H9 (cell line): ENCODE measurements around the gene MED1. TPM values are rescaled to one million over a fixed set of nuclear protein-coding genes. Genes with fewer than 3 reads are reported as not detected.
A peak's percentile ranks its signal among the peaks of the same experiment; 100 is the strongest.

Experiments used
- DNase-seq: peaks from one replicate; pipeline ENCODE4 v3.0.0-alpha.2; 2017
- H2AFZ ChIP-seq: one replicate; pipeline ENCODE4 v1.6.1; 2013; ENCODE audit warnings: mild to moderate bottlenecking, low read length, control low read depth, moderate library complexity
- H2AK5ac ChIP-seq: 2 replicates; pipeline ENCODE4 v1.6.1; 2013; ENCODE audit warnings: low read length, control low read depth, mixed read lengths; ENCODE audit not compliant: insufficient read length
- H2BK120ac ChIP-seq: one replicate; pipeline ENCODE4 v1.6.1; 2013; ENCODE audit warnings: low read depth, mild to moderate bottlenecking, low read length, control low read depth, inconsistent platforms; ENCODE audit not compliant: poor library complexity, severe bottlenecking
- H2BK12ac ChIP-seq: 2 replicates; pipeline ENCODE4 v1.6.1; 2013; ENCODE audit warnings: low read length, control low read depth, mixed read lengths, low read depth; ENCODE audit not compliant: insufficient read length
- H2BK15ac ChIP-seq: 2 replicates; pipeline ENCODE4 v1.6.1; 2013; ENCODE audit warnings: low read depth, low read length, control low read depth
- H2BK20ac ChIP-seq: one replicate; pipeline ENCODE4 v1.6.1; 2013; ENCODE audit warnings: low read depth, mild to moderate bottlenecking, low read length, control low read depth, inconsistent platforms; ENCODE audit not compliant: poor library complexity, severe bottlenecking
- H2BK5ac ChIP-seq: 2 replicates; pipeline ENCODE4 v1.6.1; 2013; ENCODE audit warnings: low read length, control low read depth, mixed read lengths; ENCODE audit not compliant: insufficient read length
- H3K14ac ChIP-seq: 2 replicates; pipeline ENCODE4 v1.6.1; 2013; ENCODE audit warnings: low read length, control low read depth; ENCODE audit not compliant: insufficient read depth
- H3K18ac ChIP-seq: 2 replicates; pipeline ENCODE4 v1.6.1; 2013; ENCODE audit warnings: low read depth, mild to moderate bottlenecking, mixed read lengths, low read length, control low read depth; ENCODE audit not compliant: insufficient read length
- H3K23ac ChIP-seq: 2 replicates; pipeline ENCODE4 v1.6.1; 2013; ENCODE audit warnings: low read length, control low read depth, mixed read lengths, low read depth; ENCODE audit not compliant: insufficient read length
- H3K23me2 ChIP-seq: 2 replicates; pipeline ENCODE4 v1.6.1; 2013; ENCODE audit warnings: low read depth, mild to moderate bottlenecking, mixed read lengths, low read length, control low read depth; ENCODE audit not compliant: insufficient read length, poor library complexity, severe bottlenecking
- H3K27ac ChIP-seq: 2 replicates; pipeline ENCODE4 v1.5.1; 2013; ENCODE audit warnings: low read length, control low read depth, mixed read lengths, low read depth; ENCODE audit not compliant: insufficient read length
- H3K27me3 ChIP-seq: 2 replicates; pipeline ENCODE4 v1.6.1; 2013; ENCODE audit warnings: low read length, control low read depth, inconsistent platforms; ENCODE audit not compliant: insufficient read depth
- H3K4ac ChIP-seq: 2 replicates; pipeline ENCODE4 v1.6.1; 2013; ENCODE audit warnings: low read depth, mild to moderate bottlenecking, control low read depth, inconsistent platforms, low read length, moderate library complexity
- H3K4me1 ChIP-seq: 2 replicates; pipeline ENCODE4 v1.6.1; 2013; ENCODE audit warnings: low read length, control low read depth, inconsistent platforms; ENCODE audit not compliant: insufficient read depth
- H3K4me2 ChIP-seq: 2 replicates; pipeline ENCODE4 v1.6.1; 2013; ENCODE audit warnings: low read length, control low read depth, mixed read lengths; ENCODE audit not compliant: insufficient read length, insufficient read depth
- H3K56ac ChIP-seq: 2 replicates; pipeline ENCODE4 v1.6.1; 2013; ENCODE audit warnings: low read depth, mild to moderate bottlenecking, mixed read lengths, low read length, control low read depth; ENCODE audit not compliant: insufficient read length
- H3K79me1 ChIP-seq: 2 replicates; pipeline ENCODE4 v1.6.1; 2013; ENCODE audit warnings: low read depth, mild to moderate bottlenecking, moderate library complexity, low read length, control low read depth, inconsistent platforms; ENCODE audit not compliant: insufficient read depth, poor library complexity, severe bottlenecking
- H3K79me2 ChIP-seq: 2 replicates; pipeline ENCODE4 v1.6.1; 2013; ENCODE audit warnings: low read length, control low read depth, inconsistent platforms; ENCODE audit not compliant: insufficient read depth
- H3K9ac ChIP-seq: 2 replicates; pipeline ENCODE4 v1.6.1; 2013; ENCODE audit warnings: low read length, control low read depth, mixed read lengths; ENCODE audit not compliant: insufficient read length; ENCODE audit errors: extremely low read depth
- H3K9me3 ChIP-seq: one replicate; pipeline ENCODE4 v1.6.1; 2013; ENCODE audit warnings: low read depth, low read length, inconsistent platforms; ENCODE audit not compliant: control insufficient read depth
- H3T11ph ChIP-seq: one replicate; pipeline ENCODE4 v1.6.1; 2013; ENCODE audit warnings: mild to moderate bottlenecking, low read length, control low read depth, inconsistent platforms
- H4K20me1 ChIP-seq: one replicate; pipeline ENCODE4 v1.6.1; 2013; ENCODE audit not compliant: control insufficient read depth, insufficient read length, insufficient read depth
- H4K5ac ChIP-seq: 2 replicates; pipeline ENCODE4 v1.6.1; 2013; ENCODE audit warnings: low read depth, mild to moderate bottlenecking, mixed read lengths, low read length, control low read depth; ENCODE audit not compliant: insufficient read length
- H4K8ac ChIP-seq: replicated peaks from 2 replicates; pipeline ENCODE4 v1.6.1; 2013; ENCODE audit warnings: low read length, control low read depth, mixed read lengths, low read depth; ENCODE audit not compliant: insufficient read length
- H4K91ac ChIP-seq: 2 replicates; pipeline ENCODE4 v1.6.1; 2013; ENCODE audit warnings: low read depth, mild to moderate bottlenecking, moderate library complexity, mixed read lengths, low read length, control low read depth; ENCODE audit not compliant: insufficient read length
- H3K27ac Mint-ChIP-seq, 3 experiments: 2 replicates in 2 of 3; 3 replicates in 1 of 3; pipeline ENCODE4 v1.8.0; 2020 to 2021; ENCODE audit warnings: mixed read lengths in 3 of 3, mild to moderate bottlenecking in 1 of 3, moderate library complexity in 1 of 3
- H3K27me3 Mint-ChIP-seq: 2 replicates; pipeline ENCODE4 v1.8.0; 2021; ENCODE audit warnings: low read depth, mild to moderate bottlenecking, moderate library complexity, mixed read lengths
- H3K36me3 Mint-ChIP-seq, 3 experiments: 2 replicates in 2 of 3; 3 replicates in 1 of 3; pipeline ENCODE4 v1.8.0; 2020 to 2021; ENCODE audit warnings: low read depth in 3 of 3, mixed read lengths in 3 of 3; ENCODE audit not compliant: insufficient read depth in 1 of 3
- H3K4me1 Mint-ChIP-seq, 2 experiments: 2 replicates each; pipeline ENCODE4 v1.8.0; 2020; ENCODE audit warnings: mixed read lengths in 2 of 2
- H3K4me3 Mint-ChIP-seq, 2 experiments: 2 replicates in 1 of 2; 3 replicates in 1 of 2; pipeline ENCODE4 v1.8.0; 2020 to 2021; ENCODE audit warnings: mild to moderate bottlenecking in 2 of 2, mixed read lengths in 2 of 2, moderate library complexity in 1 of 2
- H3K9me3 Mint-ChIP-seq, 2 experiments: 2 replicates in 1 of 2; 3 replicates in 1 of 2; pipeline ENCODE4 v1.8.0; 2020; ENCODE audit warnings: mild to moderate bottlenecking in 2 of 2, mixed read lengths in 2 of 2, moderate library complexity in 1 of 2
- WGBS: extraction: QIAGEN DNeasy Blood & Tissue Kit; methylation state at CpG from one replicate; pipeline ENCODE4 v1.1.7; 2013; ENCODE audit warnings: missing lambda C conversion rate, low lambda C conversion rate, mixed read lengths; ENCODE audit not compliant: insufficient read length; ENCODE audit errors: extremely low coverage; 5-methylcytosine and 5-hydroxymethylcytosine counted together
- total RNA-seq: library from RNA; stranded (reverse); gene quantifications from 2 replicates; pipeline ENCODE4 v1.2.1, GENCODE V29; 2021
- TF ChIP-seq, protein P1 (sequence below): fragments of 200-600 bp; sonication (generic); conservative IDR thresholded peaks from 3 replicates; pipeline ENCODE4 v1.8.0; 2021; ENCODE audit warnings: antibody characterized with exemption, mild to moderate bottlenecking

The MED1 gene
- total RNA-seq, 1 experiment from 2014 or later: 59.2 TPM

- Histone ChIP-seq H2AFZ (no peak overlapping the region), H3K4me1 (no peaks in the 10 kb centered on the region; the same call in 1 of the 2 replicates), H4K20me1 (peaks cover 2% of the 10 kb centered on the region), H3K56ac (peak overlapping the region; percentile 76), H3K9me3 (no peaks in the 10 kb centered on the region), H2BK20ac (no peak overlapping the region), H3K27me3 (no peaks in the 10 kb centered on the region), H3K4ac (no peak overlapping the region), H3K9ac (peak overlapping the region; percentile 99), H4K5ac (no peak overlapping the region), H2BK15ac (no peak overlapping the region), H2BK120ac (no peak overlapping the region), H4K91ac (no peak overlapping the region), H3K79me1 (peaks cover 2% of the 10 kb centered on the region), H2BK5ac (peak overlapping the region; percentile 47), H3K4me2 (peak overlapping the region; percentile 94), H2BK12ac (no peak overlapping the region), H3K23me2 (peaks cover 13% of the 10 kb centered on the region), H3T11ph (no peak overlapping the region), H2AK5ac (no peak overlapping the region), H3K79me2 (peaks cover 27% of the 10 kb centered on the region; the same call in 1 of the 2 replicates), H3K18ac (no peak overlapping the region), H4K8ac (no peak overlapping the region), H3K27ac (peak overlapping the region; percentile 77), H3K14ac (peak overlapping the region; percentile 99), H3K23ac (no peak overlapping the region)
- peaks cover 0 to 3% of the 10 kb centered on the region in 2 experiments; a peak in 1 of 5 replicates for H3K9me3 Mint-ChIP-seq
- WGBS: no CpG with 5 or more reads among the region's 34 CpGs
- peaks cover 1 to 21% (median 20%) of the 10 kb centered on the region in 3 experiments; a peak in 5 of 7 replicates for H3K36me3 Mint-ChIP-seq
- peak; percentile 41 for DNase-seq
- peak overlapping the region; percentile 85 to 96 for H3K4me3 Mint-ChIP-seq
- TF ChIP-seq, protein P1, sequence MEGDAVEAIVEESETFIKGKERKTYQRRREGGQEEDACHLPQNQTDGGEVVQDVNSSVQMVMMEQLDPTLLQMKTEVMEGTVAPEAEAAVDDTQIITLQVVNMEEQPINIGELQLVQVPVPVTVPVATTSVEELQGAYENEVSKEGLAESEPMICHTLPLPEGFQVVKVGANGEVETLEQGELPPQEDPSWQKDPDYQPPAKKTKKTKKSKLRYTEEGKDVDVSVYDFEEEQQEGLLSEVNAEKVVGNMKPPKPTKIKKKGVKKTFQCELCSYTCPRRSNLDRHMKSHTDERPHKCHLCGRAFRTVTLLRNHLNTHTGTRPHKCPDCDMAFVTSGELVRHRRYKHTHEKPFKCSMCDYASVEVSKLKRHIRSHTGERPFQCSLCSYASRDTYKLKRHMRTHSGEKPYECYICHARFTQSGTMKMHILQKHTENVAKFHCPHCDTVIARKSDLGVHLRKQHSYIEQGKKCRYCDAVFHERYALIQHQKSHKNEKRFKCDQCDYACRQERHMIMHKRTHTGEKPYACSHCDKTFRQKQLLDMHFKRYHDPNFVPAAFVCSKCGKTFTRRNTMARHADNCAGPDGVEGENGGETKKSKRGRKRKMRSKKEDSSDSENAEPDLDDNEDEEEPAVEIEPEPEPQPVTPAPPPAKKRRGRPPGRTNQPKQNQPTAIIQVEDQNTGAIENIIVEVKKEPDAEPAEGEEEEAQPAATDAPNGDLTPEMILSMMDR: no peak
- no peaks in the 10 kb centered on the region; the same call in 1 of the 2 replicates for H3K27me3 Mint-ChIP-seq
- peaks cover 14 to 23% of the 10 kb centered on the region in 2 experiments for H3K4me1 Mint-ChIP-seq
- H3K27ac Mint-ChIP-seq: peak overlapping the region in 2 of 3 experiments; percentile 95 to 97; a peak in 5 of 7 replicates
These were observed 11.0 kb upstream of the MED1 start for GRCh38 chr17:39461926-39462569.
